GM12878 (cell line): Measurements from ENCODE around the gene ALAS2. TPM values are rescaled to one million over a fixed set of nuclear protein-coding genes. Genes with fewer than 3 reads are reported as not detected.

ENCODE experiments used
- ATAC-seq: fragments of 200-7000 bp; cut with Tn5 transposase; 3 replicates; pipeline ENCODE4 v1.9.1; 2020; ENCODE audit warnings: mild to moderate bottlenecking, moderate library complexity
- BruUV-seq: library from RNA; stranded (reverse); fragments of 400-500 nt; replicated peaks from 2 replicates; lab custom pipeline; 2021; lab: Mats Ljungman, UMichigan
- CTCF ChIA-PET: fragments of 300-600 bp; sonication (Branson Sonifier 250); formaldehyde crosslinking; extraction: SDS; loops from one replicate; lab custom pipeline; 2021; ENCODE audit warnings: inconsistent platforms; lab: Yijun Ruan, JAX
- POLR2A ChIA-PET: fragments of 350-600 bp; formaldehyde crosslinking; extraction: SDS; loops from one replicate; lab custom pipeline; 2021; ENCODE audit warnings: inconsistent platforms; lab: Charles Lee
- RAD21 ChIA-PET: fragments of 300-600 bp; sonication (Branson Sonifier 250); formaldehyde crosslinking; loops from one replicate; lab custom pipeline; 2023; ENCODE audit warnings: antibody characterized with exemption; ENCODE audit not compliant: unreplicated experiment; lab: Charles Lee
- SMC1A ChIA-PET: fragments of 300-600 bp; sonication (Branson Sonifier 250); formaldehyde crosslinking; loops from one replicate; lab custom pipeline; 2023; ENCODE audit not compliant: unreplicated experiment, uncharacterized antibody; lab: Charles Lee
- DNase-seq: peaks from one replicate; pipeline ENCODE4 v3.0.0-alpha.2; 2011; ENCODE audit warnings: low read depth, low spot score
- FAIRE-seq: peaks from 3 replicates; lab custom pipeline; 2011; peaks lifted over from hg19 to GRCh38; lab: Jason Lieb, UNC
- H2AFZ ChIP-seq: 2 replicates; pipeline ENCODE4 v1.6.0; 2011; ENCODE audit warnings: low read depth, low read length, control low read depth; ENCODE audit not compliant: control insufficient read depth
- H3K27ac ChIP-seq: 2 replicates; pipeline ENCODE4 v1.5.1; 2011; ENCODE audit warnings: control low read depth; ENCODE audit not compliant: control insufficient read depth, insufficient read depth
- H3K27me3 ChIP-seq, 2 experiments: replicated peaks in 1 of 2; 2 replicates each; pipeline versions ENCODE4 v1.6.0 to v1.6.1; 2011; ENCODE audit warnings: low read length in 1 of 2; ENCODE audit not compliant: control insufficient read depth in 2 of 2, insufficient read depth in 2 of 2
- H3K36me3 ChIP-seq, 2 experiments: 2 replicates each; pipeline ENCODE4 v1.5.1; 2011; ENCODE audit warnings: low read length in 1 of 2; ENCODE audit not compliant: control insufficient read depth in 2 of 2, insufficient read depth in 2 of 2
- H3K4me1 ChIP-seq: 2 replicates; pipeline ENCODE4 v1.6.1; 2011; ENCODE audit warnings: mild to moderate bottlenecking, low read length, moderate library complexity, mixed read lengths; ENCODE audit not compliant: control insufficient read depth, insufficient read depth
- H3K4me2 ChIP-seq: 2 replicates; pipeline ENCODE4 v1.6.0; 2011; ENCODE audit warnings: control low read depth; ENCODE audit not compliant: control insufficient read depth, insufficient read depth
- H3K4me3 ChIP-seq: fragments of 200-600 bp; sonication (generic); 2 replicates; pipeline ENCODE4 v1.5.1; 2016
- H3K79me2 ChIP-seq: 2 replicates; pipeline ENCODE4 v1.6.0; 2011; ENCODE audit warnings: low read length; ENCODE audit not compliant: control insufficient read depth, insufficient read depth
- H3K9ac ChIP-seq: 2 replicates; pipeline ENCODE4 v1.8.0; 2011; ENCODE audit warnings: low read length, control low read depth, mixed read lengths; ENCODE audit not compliant: control insufficient read depth, insufficient read depth
- H3K9me3 ChIP-seq: replicated peaks from 3 replicates; pipeline ENCODE4 v1.5.1; 2011; ENCODE audit warnings: mild to moderate bottlenecking, low read length; ENCODE audit not compliant: control insufficient read depth, insufficient read depth
- H4K20me1 ChIP-seq: 2 replicates; pipeline ENCODE4 v1.6.0; 2011; ENCODE audit not compliant: control insufficient read depth, insufficient read depth
- HSF1 ChIP-seq: fragments of 150-350 bp; IDR thresholded peaks from 2 replicates; pipeline ENCODE4 v1.6.1; 2014; ENCODE audit warnings: mild to moderate bottlenecking, low read depth, low read length
- IRF3 ChIP-seq: fragments of 450-650 bp; IDR thresholded peaks from 2 replicates; pipeline ENCODE4 v1.6.1; 2014; ENCODE audit warnings: mild to moderate bottlenecking
- JUND ChIP-seq: IDR thresholded peaks from 2 replicates; pipeline ENCODE4 v1.6.1; 2012; ENCODE audit warnings: low read depth, mild to moderate bottlenecking, low read length, improper control_type of control experiment, moderate library complexity
- KLF5 ChIP-seq: fragments of 450-650 bp; IDR thresholded peaks from 2 replicates; pipeline ENCODE4 v1.6.1; 2014; ENCODE audit warnings: mild to moderate bottlenecking; ENCODE audit not compliant: partially characterized antibody
- MYB ChIP-seq: fragments of 150-350 bp; IDR thresholded peaks from 2 replicates; pipeline ENCODE4 v1.6.1; 2014; ENCODE audit warnings: mild to moderate bottlenecking, low read depth, low read length, borderline replicate concordance
- PKNOX1 ChIP-seq: fragments of 450-650 bp; IDR thresholded peaks from 2 replicates; pipeline ENCODE4 v1.6.1; 2016; ENCODE audit warnings: mild to moderate bottlenecking
- RBBP5 ChIP-seq: fragments of 200-600 bp; sonication (generic); conservative IDR thresholded peaks from 2 replicates; pipeline ENCODE4 v1.6.1; 2016
- RELB ChIP-seq: fragments of 450-650 bp; IDR thresholded peaks from 2 replicates; pipeline ENCODE4 v1.6.1; 2017; ENCODE audit warnings: low read depth, mild to moderate bottlenecking, moderate library complexity
- SMAD5 ChIP-seq: IDR thresholded peaks from 2 replicates; pipeline ENCODE4 v1.6.1; 2016; ENCODE audit warnings: antibody characterized with exemption, low read depth
- TBL1XR1 ChIP-seq: IDR thresholded peaks from 2 replicates; pipeline ENCODE4 v1.6.1; 2012; ENCODE audit warnings: low read depth, low read length, improper control_type of control experiment
- TCF7 ChIP-seq: IDR thresholded peaks from 2 replicates; pipeline ENCODE4 v1.6.1; 2014; ENCODE audit warnings: antibody characterized with exemption, borderline replicate concordance
- ZBTB40 ChIP-seq: fragments of 450-650 bp; IDR thresholded peaks from 2 replicates; pipeline ENCODE4 v1.6.1; 2016; ENCODE audit warnings: mild to moderate bottlenecking, moderate library complexity, borderline replicate concordance
- ZNF207 ChIP-seq: fragments of 450-650 bp; IDR thresholded peaks from 2 replicates; pipeline ENCODE4 v1.6.1; 2014; ENCODE audit warnings: antibody characterized with exemption, mild to moderate bottlenecking, borderline replicate concordance
- WGBS: methylation state at CpG from one replicate; pipeline ENCODE4 v1.1.6; 2016; ENCODE audit warnings: low lambda C conversion rate; ENCODE audit not compliant: insufficient replicate concordance, insufficient coverage; ENCODE audit errors: missing lambda C conversion rate; 5-methylcytosine and 5-hydroxymethylcytosine counted together
- in situ Hi-C: fragments of 300-500 bp; cut with MboI; formaldehyde crosslinking; loops from 9 replicates; pipeline ENCODE4 v1.14.3; 2018; ENCODE audit warnings: mixed read lengths
- intact Hi-C: fragments of 100-400 bp; cut with micrococcal nuclease; formaldehyde crosslinking; loops from one replicate; pipeline ENCODE4 v1.14.2; 2022; ENCODE audit not compliant: unreplicated experiment
- polyA plus RNA-seq, 11 experiments: library from polyadenylated mRNA; depleted of rRNA in 4 of 11; unstranded in 6 of 11; stranded (reverse) in 5 of 11; fragments of >200 nt; fragmentation: Nextera tagmentation in 4 of 11; fragmentation: Illumina TruSeq in 1 of 11; extraction: Ambion mirVana in 4 of 11; extraction: Trizol in 1 of 11; gene quantifications; 1 replicate in 1 of 11; 2 replicates in 10 of 11; pipeline versions ENCODE4 v1.2.1 to v1.2.3, GENCODE V29; 2011 to 2016; ENCODE audit warnings: inconsistent platforms in 2 of 11, missing spikeins in 2 of 11, low read depth in 1 of 11
- total RNA-seq, 4 experiments: library from RNA; depleted of rRNA in 3 of 4; stranded (reverse); fragments of >200 nt in 3 of 4; fragmentation: Illumina TruSeq in 1 of 4; extraction: Trizol in 1 of 4; gene quantifications; 2 replicates each; pipeline versions ENCODE4 v1.2.1 to v1.2.3, GENCODE V29; 2013 to 2021

Gene ALAS2
- total and polyA plus RNA-seq, 10 of the 15 experiments (the other 5 are each of a cell fraction or from before 2014, with no cell fraction given): not detected

GRCh38 chrX:54994668-54995351, 36.0 kb downstream of the ALAS2 start (continued):
- TF ChIP-seq SMAD5 (no peak), TCF7 (no peak)

- no peaks in the 10 kb centered on the region for H3K79me2 ChIP-seq
- H3K4me3 ChIP-seq: no peak within 1 kb of the TSS
- H3K4me1 ChIP-seq: no peaks in the 10 kb centered on the region; the same call in 1 of the 2 replicates
- no peak for DNase-seq
- ATAC-seq: no peak
- no TSS peak for BruUV-seq
- POLR2A ChIA-PET: no interaction called here
- H2AFZ ChIP-seq: 0 out of 2 replicates have a peak within 1 kb of the TSS, but pooled peaks have one; percentile 7
- SMC1A ChIA-PET: no interaction called here
- H4K20me1 ChIP-seq: no peaks in the 10 kb centered on the region
- in situ Hi-C loops: no loop called here
- no peak within 1 kb of the TSS for H3K4me2 ChIP-seq
- FAIRE-seq: no peak
- H3K36me3 ChIP-seq: no peaks in the 10 kb centered on the region
- H3K9ac ChIP-seq: no peak within 1 kb of the TSS
- RAD21 ChIA-PET: no interaction called here
- no peaks in the 10 kb centered on the region for H3K27me3 ChIP-seq
- CTCF ChIA-PET: no interaction called here
- intact Hi-C loops: no loop called here
- no peaks in the 10 kb centered on the region for H3K9me3 ChIP-seq
- no peak within 1 kb of the TSS for H3K27ac ChIP-seq
- 34% methylated on average over 2 of the region's 2 CpGs for WGBS
- TF ChIP-seq TBL1XR1 (no peak), ZNF207 (no peak), PKNOX1 (no peak), RELB (no peak), HSF1 (no peak), RBBP5 (no peak), MYB (no peak), JUND (no peak), IRF3 (no peak), KLF5 (no peak), ZBTB40 (no peak)
Measured at GRCh38 chrX:54994099-54994498, 36.7 kb downstream of the ALAS2 start, which contains the start of gene PFKFB1. TSS of gene PFKFB1 (minus strand) at chrX:54994188. CDS start at chrX:54994007, 181 bp downstream.
